A549 treated with AZD9567 at 1 μM for 4 hours (cell line): ENCODE results near the gene SPNS2. TPM values are rescaled to one million over a fixed set of nuclear protein-coding genes. Genes with fewer than 3 reads are reported as not detected.

ENCODE experiments used
- total RNA-seq: library from RNA; stranded (reverse); fragments of 200-300 nt; extraction: Qiagen RNA extraction; gene quantifications from 5 replicates; pipeline ENCODE4 v1.2.3, GENCODE V29; 2022; ENCODE audit not compliant: insufficient read depth

Gene SPNS2
- total RNA-seq: 3.8 to 12.9 TPM (median 10.5 TPM) in 5 replicates

GRCh38 chr17:4498461-4499397, at the start of gene SPNS2:
SPNS2 (plus strand) TSS chr17:4498881; CDS start chr17:4499048, 167 bp downstream.

GRCh38 chr17:4554997-4555799, 56.5 kb downstream of the SPNS2 start, which contains the start of gene MYBBP1A:
MYBBP1A (minus strand) TSS chr17:4555384; CDS start chr17:4555324, 60 bp downstream.

GRCh38 chr17:4560421-4560820, 61.7 kb downstream of the SPNS2 start, which contains the start of gene GGT6:
GGT6 (minus strand) TSS chr17:4560577; CDS start chr17:4560521, 56 bp downstream.

GRCh38 chr17:4584101-4584916, 85.6 kb downstream of the SPNS2 start, which contains the start of gene SMTNL2:
SMTNL2 (plus strand) TSS chr17:4584529; CDS start chr17:4584606, 77 bp downstream.

Other genes with a start within 250 kb of the SPNS2 start
- 30.4 to 37.2 TPM (median 34.5 TPM) in 5 replicates for gene ANKFY1, start 234.9 kb upstream of the SPNS2 start, total RNA-seq
- gene UBE2G1, start 132.2 kb upstream of the SPNS2 start, total RNA-seq: 78.4 to 85.3 TPM (median 83.8 TPM) in 5 replicates
- gene SPNS3, start 64.9 kb upstream of the SPNS2 start, total RNA-seq: 0.06 TPM in 1 of 5 replicates, not detected in the others
- 81.1 to 113 TPM (median 101 TPM) in 5 replicates for gene MYBBP1A, start 56.5 kb downstream of the SPNS2 start, total RNA-seq
- gene GGT6, start 61.7 kb downstream of the SPNS2 start, total RNA-seq: not detected in 5 replicates
- 0.25 to 0.81 TPM (median 0.39 TPM) in 4 of 5 replicates, not detected in the other for gene SMTNL2, start 85.6 kb downstream of the SPNS2 start, total RNA-seq
- gene ALOX15, start 142.8 kb downstream of the SPNS2 start, total RNA-seq: 0.08 to 0.19 TPM (median 0.13 TPM) in 4 of 5 replicates, not detected in the other
- gene PELP1, start 205.3 kb downstream of the SPNS2 start, total RNA-seq: 66.9 to 82.2 TPM (median 76.2 TPM) in 5 replicates
- gene ARRB2, start 211.8 kb downstream of the SPNS2 start, total RNA-seq: 37.0 to 64.2 TPM (median 54.1 TPM) in 5 replicates
- gene MED11, start 232.5 kb downstream of the SPNS2 start, total RNA-seq: 41.9 to 56.7 TPM (median 44.4 TPM) in 5 replicates
- gene ZMYND15, start 241.0 kb downstream of the SPNS2 start, total RNA-seq: 0.38 to 0.73 TPM (median 0.53 TPM) in 4 of 5 replicates, not detected in the other
- 10.4 to 19.0 TPM (median 15.7 TPM) in 5 replicates for gene CXCL16, start 241.0 kb downstream of the SPNS2 start, total RNA-seq